ENCODE measurements around the gene PFKFB3. TPM values are rescaled to one million over a fixed set of nuclear protein-coding genes. Genes with fewer than 3 reads are reported as not detected.
"Not testable (repeated sequence)": the region's sequence is repeated elsewhere in the genome, so short reads cannot be mapped to it uniquely, and the experiment has no call there.

The PFKFB3 gene
- total RNA-seq, 1 donor from 2014 or later: 37.9 TPM

GRCh38 chr10:6236349-6237198, 33.8 kb downstream of the PFKFB3 start:
- Mint-ChIP-seq H3K27ac (ENCODE audit: unreplicated experiment) (peak overlapping the region; percentile 44), H3K27me3 (ENCODE audit: unreplicated experiment) (no peaks in the 10 kb centered on the region), H3K4me3 (ENCODE audit: unreplicated experiment) (no peak overlapping the region), H3K36me3 (ENCODE audit: unreplicated experiment) (peaks cover 31% of the 10 kb centered on the region), H3K4me1 (ENCODE audit: unreplicated experiment) (peaks cover 35% of the 10 kb centered on the region), H3K9me3 (ENCODE audit: unreplicated experiment) (no peaks in the 10 kb centered on the region)
- DNase-seq (ENCODE audit: extremely low spot score, unreplicated experiment): no peak
- TF ChIP-seq CTCF (IDR thresholded peaks at IDR 0.05): no peak

- TF ChIP-seq CTCF (IDR thresholded peaks at IDR 0.05): no peak
- no peaks in the 10 kb centered on the region for H3K9me3 Mint-ChIP-seq (ENCODE audit: unreplicated experiment)
Measured at GRCh38 chr10:6237199-6237530, 34.4 kb downstream of the PFKFB3 start.

GRCh38 chr10:6238587-6239212, 36.0 kb downstream of the PFKFB3 start:
- DNase-seq (ENCODE audit: extremely low spot score, unreplicated experiment); H3K27me3 Mint-ChIP-seq (ENCODE audit: unreplicated experiment); H3K9me3 Mint-ChIP-seq (ENCODE audit: unreplicated experiment); H3K4me3 Mint-ChIP-seq (ENCODE audit: unreplicated experiment): not testable (repeated sequence)
- Mint-ChIP-seq H3K4me1 (ENCODE audit: unreplicated experiment) (peaks cover 43% of the 10 kb centered on the region), H3K36me3 (ENCODE audit: unreplicated experiment) (peaks cover 18% of the 10 kb centered on the region), H3K27ac (ENCODE audit: unreplicated experiment) (peak overlapping the region; percentile 80)

More at GRCh38 chr10:6237199-6237530, 34.4 kb downstream of the PFKFB3 start:
- Mint-ChIP-seq H3K4me3 (ENCODE audit: unreplicated experiment) (no peak overlapping the region), H3K27me3 (ENCODE audit: unreplicated experiment) (no peaks in the 10 kb centered on the region), H3K36me3 (ENCODE audit: unreplicated experiment) (peaks cover 30% of the 10 kb centered on the region), H3K4me1 (ENCODE audit: unreplicated experiment) (peaks cover 41% of the 10 kb centered on the region), H3K27ac (ENCODE audit: unreplicated experiment) (no peak overlapping the region)
- no peak for DNase-seq (ENCODE audit: extremely low spot score, unreplicated experiment)

- Mint-ChIP-seq H3K27ac (ENCODE audit: unreplicated experiment) (peak overlapping the region; percentile 80), H3K9me3 (ENCODE audit: unreplicated experiment) (no peaks in the 10 kb centered on the region), H3K36me3 (ENCODE audit: unreplicated experiment) (peaks cover 13% of the 10 kb centered on the region), H3K4me3 (ENCODE audit: unreplicated experiment) (no peak overlapping the region), H3K4me1 (ENCODE audit: unreplicated experiment) (peaks cover 43% of the 10 kb centered on the region), H3K27me3 (ENCODE audit: unreplicated experiment) (no peaks in the 10 kb centered on the region)
- no peak for DNase-seq (ENCODE audit: extremely low spot score, unreplicated experiment)
- TF ChIP-seq CTCF (IDR thresholded peaks at IDR 0.05): no peak
Measured at GRCh38 chr10:6239213-6239991, 36.7 kb downstream of the PFKFB3 start.

GRCh38 chr10:6240254-6240653, 37.5 kb downstream of the PFKFB3 start:
- no peak for TF ChIP-seq CTCF (IDR thresholded peaks at IDR 0.05)
- Mint-ChIP-seq H3K36me3 (ENCODE audit: unreplicated experiment) (peaks cover 8% of the 10 kb centered on the region), H3K4me3 (ENCODE audit: unreplicated experiment) (no peak overlapping the region), H3K9me3 (ENCODE audit: unreplicated experiment) (no peaks in the 10 kb centered on the region), H3K27me3 (ENCODE audit: unreplicated experiment) (no peaks in the 10 kb centered on the region), H3K27ac (ENCODE audit: unreplicated experiment) (peak overlapping the region; percentile 77), H3K4me1 (ENCODE audit: unreplicated experiment) (peaks cover 43% of the 10 kb centered on the region)
- no peak for DNase-seq (ENCODE audit: extremely low spot score, unreplicated experiment)
